MM.1S (cell line): Measurements from ENCODE around the gene FADS1.

Source experiments
- EZH2 ChIP-seq: fragments of 300-600 bp; sonication (generic); optimal IDR thresholded peaks from 2 replicates; pipeline ENCODE3; 2017; ENCODE audit warnings: low read depth, mild to moderate bottlenecking, antibody characterized with exemption, low read length, mixed read lengths
- EZH2phosphoT487 ChIP-seq: fragments of 300-600 bp; sonication (generic); IDR thresholded peaks from 2 replicates; pipeline ENCODE4 v1.6.1; 2018; ENCODE audit warnings: antibody characterized with exemption, low read length
- TF ChIP-seq, protein P1 (sequence below): fragments of 300-600 bp; sonication (generic); IDR thresholded peaks from 2 replicates; pipeline ENCODE4 v1.5.1; 2016; ENCODE audit warnings: antibody characterized with exemption, low read length, mixed read lengths

DNA sequence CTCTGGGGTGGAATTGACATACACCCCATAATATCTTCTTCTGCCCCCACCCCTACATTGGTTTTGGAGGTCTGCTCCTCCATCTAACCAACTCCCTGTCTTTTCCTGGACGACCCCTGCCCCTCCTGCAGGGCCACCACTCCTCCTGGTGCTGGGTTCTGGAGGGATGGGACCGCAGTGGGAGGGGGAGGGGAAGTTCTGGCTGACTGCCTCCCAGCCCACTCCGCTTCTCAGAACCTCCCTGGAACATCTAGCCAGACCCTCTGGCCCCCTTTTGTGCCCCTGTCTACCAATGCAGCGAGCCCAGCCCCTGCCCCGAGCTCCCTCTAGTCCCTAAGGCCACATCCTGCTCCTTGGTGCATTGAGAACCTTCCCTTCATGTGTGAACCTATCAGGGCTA, 63.1 kb downstream of the FADS1 start:
- TF ChIP-seq, protein P1, sequence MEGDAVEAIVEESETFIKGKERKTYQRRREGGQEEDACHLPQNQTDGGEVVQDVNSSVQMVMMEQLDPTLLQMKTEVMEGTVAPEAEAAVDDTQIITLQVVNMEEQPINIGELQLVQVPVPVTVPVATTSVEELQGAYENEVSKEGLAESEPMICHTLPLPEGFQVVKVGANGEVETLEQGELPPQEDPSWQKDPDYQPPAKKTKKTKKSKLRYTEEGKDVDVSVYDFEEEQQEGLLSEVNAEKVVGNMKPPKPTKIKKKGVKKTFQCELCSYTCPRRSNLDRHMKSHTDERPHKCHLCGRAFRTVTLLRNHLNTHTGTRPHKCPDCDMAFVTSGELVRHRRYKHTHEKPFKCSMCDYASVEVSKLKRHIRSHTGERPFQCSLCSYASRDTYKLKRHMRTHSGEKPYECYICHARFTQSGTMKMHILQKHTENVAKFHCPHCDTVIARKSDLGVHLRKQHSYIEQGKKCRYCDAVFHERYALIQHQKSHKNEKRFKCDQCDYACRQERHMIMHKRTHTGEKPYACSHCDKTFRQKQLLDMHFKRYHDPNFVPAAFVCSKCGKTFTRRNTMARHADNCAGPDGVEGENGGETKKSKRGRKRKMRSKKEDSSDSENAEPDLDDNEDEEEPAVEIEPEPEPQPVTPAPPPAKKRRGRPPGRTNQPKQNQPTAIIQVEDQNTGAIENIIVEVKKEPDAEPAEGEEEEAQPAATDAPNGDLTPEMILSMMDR, result no peak
- no peak for TF ChIP-seq EZH2
- no peak for TF ChIP-seq EZH2phosphoT487
